Measurements from ENCODE around the gene GNRHR.
"Not testable (repeated sequence)": the region's sequence is repeated elsewhere in the genome, so short reads cannot be mapped to it uniquely, and the experiment has no call there.

Gene GNRHR

GRCh38 chr4:67770422-67770821, 16.2 kb upstream of the GNRHR start:
- no peak for TF ChIP-seq CTCF (IDR thresholded peaks at IDR 0.05; ENCODE audit: low read depth, low read length)
- no peak for DNase-seq (ENCODE audit: low read depth in 2 of 2)
- H3K4me3 ChIP-seq (replicated peaks in 1 of 2; ENCODE audit: low read depth in 2 of 2, low read length in 2 of 2), result no peak overlapping the region

- no peak for TF ChIP-seq CTCF (IDR thresholded peaks at IDR 0.05; ENCODE audit: low read depth, low read length)
- peak in 1 of 2 donors; percentile 16 for DNase-seq (ENCODE audit: low read depth in 2 of 2)
- H3K4me3 ChIP-seq (replicated peaks in 1 of 2; ENCODE audit: low read depth in 2 of 2, low read length in 2 of 2), result no peak overlapping the region
These were observed 11.7 kb upstream of the GNRHR start for GRCh38 chr4:67765928-67766327.

- no peak for TF ChIP-seq CTCF (IDR thresholded peaks at IDR 0.05; ENCODE audit: low read depth, low read length)
- H3K4me3 ChIP-seq (replicated peaks in 1 of 2; ENCODE audit: low read depth in 2 of 2, low read length in 2 of 2), result no peak overlapping the region
- DNase-seq (ENCODE audit: low read depth in 2 of 2), result no peak
These were observed 11.2 kb upstream of the GNRHR start for GRCh38 chr4:67765401-67765800.

GRCh38 chr4:67764183-67764582, 10.0 kb upstream of the GNRHR start:
- DNase-seq (ENCODE audit: low read depth in 2 of 2), result no peak
- TF ChIP-seq CTCF (IDR thresholded peaks at IDR 0.05; ENCODE audit: low read depth, low read length), result no peak
- H3K4me3 ChIP-seq (replicated peaks in 1 of 2; ENCODE audit: low read depth in 2 of 2, low read length in 2 of 2), result no peak overlapping the region

GRCh38 chr4:67762086-67762485, 7.9 kb upstream of the GNRHR start:
- H3K4me3 ChIP-seq (replicated peaks in 1 of 2; ENCODE audit: low read depth in 2 of 2, low read length in 2 of 2), result no peak overlapping the region
- peak; percentile 36 to 70 for DNase-seq (ENCODE audit: low read depth in 2 of 2)
- TF ChIP-seq CTCF (IDR thresholded peaks at IDR 0.05; ENCODE audit: low read depth, low read length), result no peak

GRCh38 chr4:67756991-67757390, 2.8 kb upstream of the GNRHR start:
- not testable (repeated sequence) for H3K4me3 ChIP-seq (replicated peaks in 1 of 2; ENCODE audit: low read depth in 2 of 2, low read length in 2 of 2); DNase-seq (ENCODE audit: low read depth in 2 of 2)

- TF ChIP-seq CTCF (IDR thresholded peaks at IDR 0.05; ENCODE audit: low read depth, low read length), result no peak
- DNase-seq (ENCODE audit: low read depth in 2 of 2), result no peak
These were observed 1.8 kb upstream of the GNRHR start for GRCh38 chr4:67755974-67756373.

More at GRCh38 chr4:67755974-67756373, 1.8 kb upstream of the GNRHR start:
- H3K4me3 ChIP-seq (replicated peaks in 1 of 2; ENCODE audit: low read depth in 2 of 2, low read length in 2 of 2), result no peak overlapping the region

Data from cardiac fibroblast (primary cell).